Measurements from ENCODE around the gene SMARCB1. TPM values are rescaled to one million over a fixed set of nuclear protein-coding genes. Genes with fewer than 3 reads are reported as not detected.

The SMARCB1 gene
- total RNA-seq, 1 donor from 2014 or later, result 147 TPM

GRCh38 chr22:23827351-23827995, 40.7 kb downstream of the SMARCB1 start:
- Histone ChIP-seq H3K27ac (no peak overlapping the region), H3K9me3 (no peaks in the 10 kb centered on the region), H3K4me1 (peaks cover 9% of the 10 kb centered on the region), H3K4me3 (no peak overlapping the region), H3K27me3 (no peaks in the 10 kb centered on the region), H3K36me3 (peaks cover 0 to 55% of the 10 kb centered on the region in 2 donors)
- DNase-seq (ENCODE audit: extremely low spot score in 2 of 2), result no peak
- intact Hi-C loops (cut with DNase I), result no loop called here
- no peak for TF ChIP-seq POLR2AphosphoS5 (IDR thresholded peaks at IDR 0.05; ENCODE audit: insufficient read depth in 1 of 2, low read depth in 1 of 2)
- TF ChIP-seq POLR2A (IDR thresholded peaks at IDR 0.05), result no peak
- TF ChIP-seq, protein P1, sequence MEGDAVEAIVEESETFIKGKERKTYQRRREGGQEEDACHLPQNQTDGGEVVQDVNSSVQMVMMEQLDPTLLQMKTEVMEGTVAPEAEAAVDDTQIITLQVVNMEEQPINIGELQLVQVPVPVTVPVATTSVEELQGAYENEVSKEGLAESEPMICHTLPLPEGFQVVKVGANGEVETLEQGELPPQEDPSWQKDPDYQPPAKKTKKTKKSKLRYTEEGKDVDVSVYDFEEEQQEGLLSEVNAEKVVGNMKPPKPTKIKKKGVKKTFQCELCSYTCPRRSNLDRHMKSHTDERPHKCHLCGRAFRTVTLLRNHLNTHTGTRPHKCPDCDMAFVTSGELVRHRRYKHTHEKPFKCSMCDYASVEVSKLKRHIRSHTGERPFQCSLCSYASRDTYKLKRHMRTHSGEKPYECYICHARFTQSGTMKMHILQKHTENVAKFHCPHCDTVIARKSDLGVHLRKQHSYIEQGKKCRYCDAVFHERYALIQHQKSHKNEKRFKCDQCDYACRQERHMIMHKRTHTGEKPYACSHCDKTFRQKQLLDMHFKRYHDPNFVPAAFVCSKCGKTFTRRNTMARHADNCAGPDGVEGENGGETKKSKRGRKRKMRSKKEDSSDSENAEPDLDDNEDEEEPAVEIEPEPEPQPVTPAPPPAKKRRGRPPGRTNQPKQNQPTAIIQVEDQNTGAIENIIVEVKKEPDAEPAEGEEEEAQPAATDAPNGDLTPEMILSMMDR (IDR thresholded peaks at IDR 0.05), result no peak

DNA sequence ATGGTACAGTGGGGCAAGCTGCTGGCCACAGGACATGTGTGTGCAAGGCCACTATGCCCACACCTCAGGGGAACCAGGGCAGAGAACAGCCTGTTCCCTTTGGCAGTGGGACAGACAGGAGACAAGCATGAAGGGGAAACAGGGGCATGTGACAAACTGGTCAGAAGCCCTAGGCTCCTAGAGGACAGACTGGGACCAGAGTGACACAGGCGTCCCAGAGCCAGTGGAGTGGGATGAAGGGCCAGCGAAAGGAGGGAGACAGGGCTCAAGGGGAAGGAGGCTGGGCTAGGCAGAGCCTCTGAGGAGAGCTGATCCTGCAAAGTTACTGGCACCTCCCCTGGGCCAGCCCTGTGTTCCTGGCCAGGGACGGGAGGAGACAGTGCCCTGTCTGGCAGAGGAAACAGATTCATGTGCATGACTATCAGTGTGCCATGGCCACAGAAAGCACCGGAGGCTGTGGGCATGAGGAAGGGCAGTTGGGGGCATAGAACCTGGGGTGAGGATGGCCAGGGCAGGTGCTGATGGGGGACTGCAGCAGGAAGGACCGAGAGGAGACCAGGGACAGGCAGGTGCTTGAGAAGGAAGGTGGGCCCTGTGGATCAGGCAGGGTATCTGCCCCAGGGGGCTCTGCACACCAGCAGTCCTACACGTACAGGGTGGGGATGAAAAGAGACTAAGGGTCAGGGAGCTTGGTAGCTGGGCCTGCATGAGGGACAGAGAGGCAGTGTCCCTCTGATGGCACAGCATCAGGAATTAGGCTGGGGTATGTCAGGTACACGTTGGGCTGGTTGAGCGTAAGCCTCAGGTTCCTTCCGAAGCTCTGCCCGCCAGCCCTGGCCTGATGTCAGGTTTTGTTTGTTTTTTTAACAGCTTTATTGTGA, 42.3 kb downstream of the SMARCB1 start:
- H3K27me3 ChIP-seq, result no peaks in the 10 kb centered on the region
- H3K27ac ChIP-seq, result no peak overlapping the region
- no peak overlapping the region for H3K4me3 ChIP-seq
- H3K36me3 ChIP-seq, result peaks cover 0 to 50% of the 10 kb centered on the region in 2 donors
- TF ChIP-seq POLR2A (IDR thresholded peaks at IDR 0.05) (no peak), POLR2AphosphoS5 (IDR thresholded peaks at IDR 0.05; ENCODE audit: insufficient read depth in 1 of 2, low read depth in 1 of 2) (no peak)
- TF ChIP-seq, protein P1 (IDR thresholded peaks at IDR 0.05), result no peak
- intact Hi-C loops (cut with DNase I), result no loop called here
- H3K9me3 ChIP-seq, result no peaks in the 10 kb centered on the region
- H3K4me1 ChIP-seq, result peaks cover 9% of the 10 kb centered on the region
- DNase-seq (ENCODE audit: extremely low spot score in 2 of 2), result no peak

DNA sequence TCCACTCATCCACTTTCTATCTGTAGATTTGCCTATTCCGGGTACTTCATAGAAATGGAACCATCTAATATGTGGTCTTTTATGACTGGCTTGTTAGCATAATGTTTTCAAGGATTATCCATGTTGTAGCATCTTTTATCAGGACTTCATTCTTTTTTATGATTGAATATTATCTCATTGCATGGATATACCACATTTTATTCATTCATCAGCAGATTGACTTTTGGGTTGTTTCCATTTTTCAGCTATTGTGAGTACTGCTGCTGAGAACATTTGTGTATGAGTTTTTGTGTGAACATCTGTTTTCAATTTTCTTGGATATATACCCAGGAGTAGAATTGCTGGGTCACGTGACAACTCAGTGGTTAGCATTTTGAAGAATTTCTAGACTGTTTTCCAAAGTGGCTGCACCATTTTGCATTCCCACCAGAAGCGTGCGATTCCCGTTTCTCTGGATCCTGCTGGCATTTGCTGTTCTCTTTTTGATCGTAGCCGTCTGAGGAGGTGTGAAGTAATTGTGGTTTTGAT, 43.1 kb downstream of the SMARCB1 start:
- H3K36me3 ChIP-seq, result peaks cover 0 to 50% of the 10 kb centered on the region in 2 donors
- H3K9me3 ChIP-seq, result no peaks in the 10 kb centered on the region
- H3K4me3 ChIP-seq, result no peak overlapping the region
- intact Hi-C loops (cut with DNase I), result no loop called here
- no peak overlapping the region for H3K27ac ChIP-seq
- H3K27me3 ChIP-seq, result no peaks in the 10 kb centered on the region
- H3K4me1 ChIP-seq, result peaks cover 9% of the 10 kb centered on the region
- TF ChIP-seq POLR2AphosphoS5 (IDR thresholded peaks at IDR 0.05; ENCODE audit: insufficient read depth in 1 of 2, low read depth in 1 of 2) (no peak), POLR2A (IDR thresholded peaks at IDR 0.05) (no peak)
- TF ChIP-seq, protein P1 (IDR thresholded peaks at IDR 0.05), result no peak
- no peak for DNase-seq (ENCODE audit: extremely low spot score in 2 of 2)

- peaks cover 0 to 44% of the 10 kb centered on the region in 2 donors for H3K36me3 ChIP-seq
- DNase-seq (ENCODE audit: extremely low spot score in 2 of 2), result no peak
These were observed 44.5 kb downstream of the SMARCB1 start for GRCh38 chr22:23831261-23831660.

More at GRCh38 chr22:23831261-23831660, 44.5 kb downstream of the SMARCB1 start:
- TF ChIP-seq POLR2AphosphoS5 (IDR thresholded peaks at IDR 0.05; ENCODE audit: insufficient read depth in 1 of 2, low read depth in 1 of 2) (no peak), POLR2A (IDR thresholded peaks at IDR 0.05) (no peak)
- TF ChIP-seq, protein P1 (IDR thresholded peaks at IDR 0.05), result no peak
- intact Hi-C loops (cut with DNase I), result no loop called here
- Histone ChIP-seq H3K4me1 (peaks cover 9% of the 10 kb centered on the region), H3K27me3 (no peaks in the 10 kb centered on the region), H3K4me3 (no peak overlapping the region), H3K27ac (no peak overlapping the region), H3K9me3 (no peaks in the 10 kb centered on the region)
